Stimulated activated CD8-positive, alpha-beta memory T cell treated with anti-CD3 and anti-CD28 coated beads, Interleukin-15, amount 100 ng/mL, for 48 hours (primary cell): ENCODE results near the gene AMFR.
A peak's percentile ranks its signal among the peaks of the same experiment; 100 is the strongest.

Source experiments
- DNase-seq, 2 donors: peaks; one replicate each; pipeline ENCODE4 v3.0.0-alpha.2; 2020; ENCODE audit warnings: low read depth in 2 of 2

AMFR gene

DNA sequence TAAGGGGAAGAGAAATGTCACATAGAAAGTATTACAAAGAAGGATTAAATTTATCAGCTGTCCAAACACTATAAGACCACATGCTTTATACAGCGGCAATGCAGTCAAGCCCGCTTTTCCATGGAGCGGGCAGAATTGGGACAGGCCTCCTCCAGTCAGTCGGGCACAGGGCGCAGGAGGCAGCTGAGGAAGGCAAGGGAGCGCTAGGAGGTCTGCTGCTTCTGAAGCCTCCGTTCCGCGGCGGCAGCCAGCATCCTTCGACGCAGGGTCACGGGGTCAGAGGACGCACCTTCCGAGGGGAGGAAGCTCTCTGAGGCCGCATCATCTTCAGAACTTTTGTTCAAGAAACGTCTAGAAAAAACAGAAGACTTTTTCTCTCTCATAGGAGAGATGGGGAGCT lies 62.6 kb downstream of the AMFR start:
- DNase-seq: no peak

GRCh38 chr16:56362057-56362655 lies 63.2 kb downstream of the AMFR start:
- DNase-seq: no peak

DNA sequence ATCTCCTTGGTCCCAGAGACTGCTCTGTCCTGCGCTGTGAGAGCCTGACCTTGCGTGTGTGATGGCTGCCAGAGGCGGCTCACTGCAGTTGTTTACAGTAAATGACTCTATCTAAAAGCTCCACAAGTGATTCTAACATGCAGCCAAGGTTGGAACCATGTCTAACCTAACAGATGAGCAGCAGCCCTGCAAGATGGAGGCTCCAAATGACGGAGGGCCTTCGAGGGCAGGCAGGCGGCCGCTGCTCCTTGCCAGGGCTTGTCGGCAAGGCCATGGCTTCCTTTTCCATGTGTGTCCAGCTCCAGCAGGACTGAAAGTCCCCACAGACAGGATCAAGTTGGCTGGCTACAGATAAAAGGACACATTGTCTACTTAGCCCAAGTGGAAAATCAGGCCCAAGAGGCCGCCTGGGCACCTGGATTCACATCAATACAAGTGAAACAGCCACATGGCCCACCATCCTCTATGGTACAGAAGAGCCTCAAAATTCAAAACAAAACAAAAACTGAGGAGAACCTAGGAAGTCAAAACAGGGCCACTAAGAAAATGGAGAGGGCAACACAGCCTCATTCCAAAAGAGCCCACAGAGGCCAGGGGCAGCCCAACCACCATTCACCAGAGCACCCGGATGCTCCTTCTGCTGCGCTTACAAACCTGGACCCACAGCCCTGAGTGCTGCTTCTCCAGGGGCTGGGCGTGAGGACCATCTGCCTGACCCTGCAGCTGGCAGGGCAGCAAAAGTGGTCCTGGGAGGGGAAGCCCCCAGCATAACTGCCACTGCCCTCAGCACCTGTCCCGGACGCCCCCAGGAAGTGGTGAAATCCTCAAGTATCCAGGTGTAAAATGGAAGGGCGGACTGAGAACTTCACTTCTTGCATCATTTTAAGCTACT lies 65.0 kb downstream of the AMFR start:
- no peak for DNase-seq

GRCh38 chr16:56357765-56358322 lies 67.5 kb downstream of the AMFR start:
- DNase-seq: no peak

DNA sequence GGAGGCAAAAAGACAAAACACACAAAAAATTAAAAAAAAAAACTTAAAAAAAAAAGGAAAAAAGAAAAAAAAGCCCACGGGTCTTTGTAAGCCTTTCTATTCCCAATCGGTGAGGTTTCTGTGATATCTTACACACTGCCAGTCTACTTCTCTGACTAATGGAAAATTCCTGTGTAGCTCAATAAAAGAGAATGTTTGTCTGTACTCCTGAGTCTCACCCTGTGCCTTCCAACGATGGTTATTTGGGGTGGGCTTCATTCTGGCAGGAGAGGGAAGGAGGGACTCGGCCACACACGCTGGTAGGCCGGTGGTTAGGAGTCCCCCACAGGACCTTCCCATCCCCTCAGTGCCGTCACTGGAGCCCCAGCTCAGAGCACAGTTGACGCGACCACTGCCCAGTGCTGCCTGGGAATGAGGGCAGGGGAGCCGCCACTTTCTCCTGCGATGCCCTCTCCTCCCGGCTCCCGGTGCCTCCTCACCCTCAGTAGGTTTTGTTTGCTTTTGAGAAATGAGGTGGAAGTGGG lies 68.0 kb downstream of the AMFR start:
- no peak for DNase-seq

DNA sequence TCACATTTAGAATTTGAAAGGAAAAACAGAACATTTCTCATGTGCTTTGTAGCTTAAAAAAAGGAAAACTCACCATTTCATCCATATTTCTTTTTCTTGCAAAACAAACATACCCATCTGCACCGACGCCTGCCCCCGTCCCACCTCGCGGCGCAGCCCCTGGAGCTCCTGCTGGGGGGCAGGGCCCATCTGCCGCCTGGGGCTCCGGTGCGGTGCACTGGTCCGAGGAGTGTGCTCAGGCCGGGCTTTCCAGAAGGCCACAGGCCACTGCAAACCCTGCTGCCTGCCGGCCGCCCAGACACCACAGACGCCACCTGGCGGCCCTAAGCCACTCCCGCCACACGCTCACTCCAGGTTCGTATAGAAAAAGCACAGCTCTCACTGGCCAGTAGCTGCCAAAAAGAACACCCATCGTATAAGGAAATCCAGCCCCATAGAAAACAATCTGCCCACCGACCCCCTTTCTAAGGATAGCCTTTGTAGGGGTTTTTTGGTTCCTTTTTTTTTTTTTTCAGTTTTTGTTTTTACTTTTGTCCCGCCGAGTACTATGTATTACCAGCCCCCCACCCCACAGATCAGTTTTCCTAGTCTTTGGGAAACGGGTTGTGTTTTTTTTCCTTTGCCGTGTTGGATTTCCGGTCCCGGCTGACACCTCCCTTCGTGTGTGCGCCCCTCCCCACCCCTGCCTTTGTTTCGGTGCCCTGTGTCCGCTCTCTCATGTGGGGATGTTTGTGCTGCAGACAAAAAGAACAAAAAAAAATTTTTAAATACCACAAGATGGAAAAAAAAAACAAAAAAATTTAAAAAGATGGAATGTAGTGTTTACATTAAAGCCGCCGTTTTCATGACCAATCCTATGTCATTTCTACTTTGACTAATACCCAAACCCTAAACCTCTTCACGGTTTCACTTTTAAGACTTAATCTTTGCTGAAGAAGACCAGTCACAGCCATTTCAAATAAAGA lies 68.8 kb downstream of the AMFR start:
- peak; percentile 34 to 48 for DNase-seq

DNA sequence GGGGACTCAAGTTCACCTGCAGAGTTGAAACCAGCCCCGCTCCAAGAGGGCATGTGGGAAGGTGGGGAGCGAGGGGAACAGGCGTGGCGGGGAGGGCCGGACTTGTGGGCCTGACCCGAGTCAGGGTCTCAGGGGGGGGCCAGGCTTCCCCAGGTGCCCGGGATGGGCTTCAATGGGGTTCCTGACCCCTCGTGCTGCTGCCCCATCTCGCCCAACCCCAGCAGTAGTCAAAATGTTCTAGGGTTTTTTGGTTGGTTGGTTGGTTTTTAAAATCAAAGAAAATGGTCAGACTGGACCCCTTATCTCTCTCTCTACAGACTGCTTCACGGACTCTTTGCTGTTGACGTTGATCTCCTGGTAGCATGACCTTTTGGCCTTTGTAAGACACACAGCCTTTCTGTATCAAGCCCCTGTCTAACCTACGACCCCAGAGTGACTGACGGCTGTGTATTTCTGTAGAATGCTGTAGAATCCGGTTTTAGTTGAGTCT lies 69.5 kb downstream of the AMFR start:
- DNase-seq: no peak

DNA sequence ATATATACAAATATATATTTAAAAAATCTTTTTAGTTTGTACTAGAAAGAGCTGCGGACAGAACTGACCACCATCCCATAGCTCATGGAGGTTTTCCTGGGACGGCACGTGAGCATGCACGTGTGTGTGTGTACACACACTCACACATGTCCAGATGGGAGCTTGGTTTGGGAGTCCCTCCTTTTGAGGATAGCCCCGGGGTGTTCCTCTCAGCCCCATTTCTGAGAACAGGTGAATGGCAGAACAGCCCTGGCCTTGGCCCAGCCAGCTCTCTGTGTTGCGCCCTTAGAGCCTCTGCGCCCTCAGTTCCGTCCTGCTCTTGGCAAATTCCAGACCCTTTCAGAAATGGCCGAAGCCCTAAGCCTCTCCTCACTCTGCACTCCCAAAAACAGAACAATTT lies 70.1 kb downstream of the AMFR start:
- no peak for DNase-seq

DNA sequence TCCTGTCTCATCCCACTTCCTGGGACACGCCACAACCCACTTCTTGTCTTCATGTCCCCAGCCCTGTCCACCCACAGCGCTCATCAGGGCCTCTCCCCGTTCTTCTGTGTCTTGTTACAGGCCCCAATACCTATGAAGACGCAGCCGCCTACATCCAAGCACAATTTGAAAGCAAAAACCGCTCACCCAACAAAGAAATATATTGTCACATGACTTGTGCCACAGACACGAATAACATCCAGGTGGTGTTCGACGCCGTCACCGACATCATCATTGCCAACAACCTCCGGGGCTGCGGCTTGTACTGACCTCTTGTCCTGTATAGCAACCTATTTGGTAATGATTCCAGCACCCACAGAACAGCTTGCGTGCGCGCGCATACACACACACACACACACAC lies 70.6 kb downstream of the AMFR start:
- DNase-seq: no peak

DNA sequence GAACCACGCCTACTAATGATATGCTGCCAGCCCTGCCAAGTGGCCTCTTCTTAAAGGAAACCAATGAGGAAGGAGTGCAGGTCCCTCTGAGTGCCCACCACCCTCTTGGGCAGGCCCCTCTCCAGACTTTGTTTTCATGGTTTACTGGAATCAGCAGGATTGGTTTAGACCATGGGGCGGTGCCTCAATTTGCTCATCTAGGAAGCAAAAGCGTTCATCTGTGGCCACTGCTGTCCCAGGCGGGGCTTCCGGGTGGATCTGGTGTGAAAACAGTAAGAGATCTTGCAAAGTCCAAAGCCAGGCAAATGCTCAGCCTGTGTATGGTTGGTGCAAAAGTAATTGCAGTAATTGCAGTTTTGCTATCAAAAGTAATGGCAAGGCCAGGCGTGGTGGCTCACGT lies 71.3 kb downstream of the AMFR start:
- DNase-seq: no peak

DNA sequence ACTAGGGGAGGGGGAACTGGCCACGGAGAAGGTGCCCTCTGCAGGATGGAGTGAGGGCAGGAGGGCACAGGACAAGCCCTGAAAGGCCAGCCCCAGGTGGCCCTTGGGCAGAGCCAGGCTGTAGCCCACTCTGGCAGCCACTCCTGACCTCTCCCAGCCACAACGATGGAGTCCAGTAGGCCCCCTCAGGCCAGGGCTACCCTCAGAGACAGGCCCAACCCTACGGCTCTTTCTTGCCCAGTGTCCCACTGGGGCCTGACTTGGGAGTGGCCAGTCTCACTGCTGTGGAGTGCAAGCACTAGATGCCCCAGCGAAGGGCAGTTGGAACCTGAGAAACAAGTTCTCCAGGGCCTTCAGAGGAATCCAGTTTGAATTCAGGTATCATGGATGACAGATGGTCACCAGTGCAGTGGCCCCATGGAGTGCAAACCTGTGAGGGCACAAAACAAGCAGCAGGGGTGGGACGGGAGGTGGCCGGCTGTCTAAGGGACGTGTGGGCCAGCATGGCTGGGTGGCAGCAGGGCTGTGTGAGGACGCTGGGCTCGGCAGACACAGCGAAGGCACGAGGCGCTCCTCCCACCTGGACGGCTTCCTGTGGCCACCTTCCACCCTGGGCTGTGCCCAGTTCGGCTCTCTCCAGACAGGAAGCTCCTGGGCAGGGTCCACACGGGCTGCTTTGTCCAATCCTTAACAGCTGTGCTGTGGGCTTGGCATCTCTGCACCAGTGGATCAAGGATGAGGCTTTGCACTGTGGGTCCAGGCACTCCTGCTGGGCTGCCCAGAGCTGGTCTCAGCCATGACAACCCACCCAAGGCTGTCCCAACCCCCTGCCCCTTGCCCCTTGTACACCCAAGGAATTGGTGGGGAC lies 72.1 kb downstream of the AMFR start:
- no peak for DNase-seq

- no peak for DNase-seq
These were observed 72.8 kb downstream of the AMFR start for GRCh38 chr16:56352351-56353053.

DNA sequence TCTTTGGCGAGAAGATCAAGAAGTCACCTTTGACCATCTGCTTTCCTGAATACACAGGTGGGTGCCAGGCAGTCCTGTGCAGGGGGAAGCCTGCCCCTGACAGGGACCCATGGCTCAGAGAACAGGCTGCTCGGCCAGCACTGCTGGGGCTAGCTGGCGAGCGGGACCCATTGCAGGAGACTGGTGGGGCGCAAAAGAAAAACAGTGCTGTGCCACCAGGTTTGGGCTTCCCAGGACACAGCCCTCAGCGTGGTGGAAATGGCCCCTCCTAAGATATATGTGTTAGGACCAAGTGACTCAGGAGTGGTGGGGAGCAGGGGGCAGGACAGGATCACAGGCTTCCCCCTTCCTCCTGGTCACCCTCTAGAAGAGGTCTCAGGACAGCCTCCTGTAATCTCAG lies 73.9 kb downstream of the AMFR start:
- no peak for DNase-seq

DNA sequence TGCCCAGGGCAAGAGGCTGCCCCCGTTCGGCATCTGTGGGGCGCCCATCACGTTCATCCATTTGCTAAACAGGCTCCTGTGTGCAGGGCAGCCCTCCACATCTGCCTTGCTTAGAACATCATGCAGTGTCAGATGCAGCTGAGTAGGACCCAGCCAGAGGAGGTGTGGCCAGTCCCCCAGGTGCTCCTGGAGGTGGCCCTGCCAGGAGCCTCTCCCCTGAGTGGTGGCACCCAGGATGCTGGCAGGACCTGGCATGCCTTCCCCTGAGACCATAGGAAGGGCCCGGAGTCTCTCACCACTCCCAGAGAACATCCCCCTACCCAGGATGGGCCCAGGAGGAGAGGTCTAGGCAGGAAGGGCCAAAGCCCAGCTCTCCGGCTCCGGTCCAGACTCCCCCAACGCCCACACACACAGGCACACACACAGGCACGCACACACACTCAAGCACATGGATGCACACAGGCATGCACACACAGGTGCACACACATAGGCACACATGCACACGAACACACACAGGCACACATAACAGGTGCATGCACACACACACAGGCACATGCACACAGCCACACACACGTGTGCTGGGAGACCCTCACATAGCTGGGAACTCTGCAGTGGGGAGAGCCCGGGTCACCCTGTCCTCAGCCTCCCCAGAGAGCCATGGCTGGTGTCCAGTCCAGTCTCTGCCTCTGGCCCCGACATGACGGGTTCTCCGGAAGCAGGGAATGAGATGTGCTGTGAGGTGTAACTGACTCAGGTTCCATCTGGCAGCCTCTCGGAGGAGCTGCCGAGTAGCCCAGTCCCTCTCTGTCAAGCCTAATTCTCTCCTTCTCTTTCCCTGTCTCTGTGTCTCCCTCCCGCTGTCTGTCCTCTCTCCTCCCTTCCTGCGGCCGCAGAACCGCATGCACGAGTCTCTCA lies 74.6 kb downstream of the AMFR start:
- DNase-seq: no peak

DNA sequence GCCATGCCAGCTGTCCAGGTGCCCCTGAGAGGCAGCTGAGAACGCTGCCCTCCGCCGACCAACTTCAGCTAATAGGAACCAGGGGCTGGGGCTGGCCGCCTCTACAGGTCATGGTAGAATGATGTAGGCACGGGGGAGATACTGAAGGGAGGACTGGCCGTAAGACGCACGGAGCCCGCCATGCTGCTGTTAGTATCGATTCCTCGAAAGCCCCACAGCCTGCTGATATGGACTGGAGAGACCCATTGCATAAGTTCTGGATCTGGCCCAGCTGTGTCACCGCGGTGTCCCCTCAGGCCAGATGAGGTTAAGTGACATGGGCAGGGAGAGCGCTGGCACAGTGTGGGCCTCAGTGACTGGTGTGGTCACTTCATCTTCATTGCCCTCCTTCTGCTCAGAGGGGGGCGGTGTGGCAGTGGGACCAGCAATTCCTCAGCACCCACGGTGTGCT lies 75.6 kb downstream of the AMFR start:
- DNase-seq: no peak

- no peak for DNase-seq
These were observed 76.3 kb downstream of the AMFR start for GRCh38 chr16:56349086-56349415.

- DNase-seq: no peak
These were observed 76.9 kb downstream of the AMFR start for GRCh38 chr16:56348168-56349085.

GRCh38 chr16:56347670-56348069 lies 77.7 kb downstream of the AMFR start:
- DNase-seq: no peak
